Lower leg skin (tissue), 4 donors: ENCODE measurements around the gene VPS35L. TPM values are rescaled to one million over a fixed set of nuclear protein-coding genes. Genes with fewer than 3 reads are reported as not detected.
"Not testable (repeated sequence)": the region's sequence is repeated elsewhere in the genome, so short reads cannot be mapped to it uniquely, and the experiment has no call there.

Experiments used
- DNase-seq, 2 donors: peaks; one replicate each; pipeline ENCODE4 v3.0.0-alpha.2; 2019; ENCODE audit warnings: low spot score in 2 of 2
- H3K4me3 ChIP-seq: fragments of 200-600 bp; sonication (generic); 2 replicates; pipeline ENCODE4 v1.5.1; 2017; ENCODE audit warnings: mild to moderate bottlenecking, low read depth; ENCODE audit not compliant: poor library complexity, severe bottlenecking
- CTCF ChIP-seq, 3 donors: fragments of 450-650 bp; IDR thresholded peaks; one replicate each; pipeline ENCODE4 v1.5.1; 2016; ENCODE audit warnings: antibody characterized with exemption in 3 of 3, mild to moderate bottlenecking in 3 of 3, moderate library complexity in 2 of 3
- POLR2A ChIP-seq, 2 donors: fragments of 450-650 bp; IDR thresholded peaks; one replicate each; pipeline ENCODE4 v1.6.1; 2016 to 2017; ENCODE audit warnings: antibody characterized with exemption in 2 of 2, mild to moderate bottlenecking in 1 of 2, moderate library complexity in 1 of 2
- WGBS, 2 donors: methylation state at CpG; one replicate each; pipeline ENCODE4 v1.1.5; 2018; 5-methylcytosine and 5-hydroxymethylcytosine counted together
- intact Hi-C: fragments of 100-400 bp; cut with DNase I; formaldehyde crosslinking; loops from one replicate; pipeline ENCODE4 v1.15.0; 2023; ENCODE audit warnings: low total_unique reads
- total RNA-seq, 4 donors: library from RNA; depleted of rRNA; stranded (reverse); fragments of >200 nt; gene quantifications; one replicate each; pipeline ENCODE4 v1.1.0, GENCODE V29; 2016

The VPS35L gene
- total RNA-seq, 4 donors from 2014 or later: 14.5 to 24.2 (median 17.0) TPM

GRCh38 chr16:19672378-19672777 lies 116.9 kb downstream of the VPS35L start:
- WGBS, 2 donors: 96 to 98% methylated on average over 4 of the region's 4 CpGs
- no peak for DNase-seq
- intact Hi-C loops: no loop called here
- no peak overlapping the region for H3K4me3 ChIP-seq
- no peak for TF ChIP-seq POLR2A (IDR thresholded peaks at IDR 0.05)
- no peak for TF ChIP-seq CTCF (IDR thresholded peaks at IDR 0.05)

GRCh38 chr16:19674485-19674884 lies 119.0 kb downstream of the VPS35L start:
- no peak for DNase-seq
- intact Hi-C loops: no loop called here
- TF ChIP-seq CTCF (IDR thresholded peaks at IDR 0.05): no peak
- no peak for TF ChIP-seq POLR2A (IDR thresholded peaks at IDR 0.05)
- 98 to 99% methylated on average over 5 of the region's 5 CpGs for WGBS, 2 donors
- H3K4me3 ChIP-seq: no peak overlapping the region

GRCh38 chr16:19677402-19677801 lies 121.9 kb downstream of the VPS35L start:
- no peak for DNase-seq

GRCh38 chr16:19678804-19679203 lies 123.3 kb downstream of the VPS35L start:
- no peak overlapping the region for H3K4me3 ChIP-seq
- 59 to 70% methylated on average over 7 of the region's 7 CpGs for WGBS, 2 donors
- intact Hi-C loops: no loop called here
- no peak for TF ChIP-seq CTCF (IDR thresholded peaks at IDR 0.05)
- TF ChIP-seq POLR2A (IDR thresholded peaks at IDR 0.05): no peak
- no peak for DNase-seq

More at GRCh38 chr16:19677402-19677801, 121.9 kb downstream of the VPS35L start:
- no peak for TF ChIP-seq POLR2A (IDR thresholded peaks at IDR 0.05)
- no peak for TF ChIP-seq CTCF (IDR thresholded peaks at IDR 0.05)
- WGBS, 2 donors: 85 to 91% methylated on average over 7 of the region's 7 CpGs
- intact Hi-C loops: no loop called here
- no peak overlapping the region for H3K4me3 ChIP-seq

GRCh38 chr16:19679281-19679680 lies 123.8 kb downstream of the VPS35L start:
- WGBS, 2 donors: 87 to 94% methylated on average over 6 of the region's 6 CpGs
- DNase-seq, intact Hi-C loops, H3K4me3 ChIP-seq: not testable (repeated sequence)

GRCh38 chr16:19680881-19681340 lies 125.4 kb downstream of the VPS35L start:
- TF ChIP-seq POLR2A (IDR thresholded peaks at IDR 0.05): no peak
- no peak for TF ChIP-seq CTCF (IDR thresholded peaks at IDR 0.05)
- no peak for DNase-seq
- 63 to 78% methylated on average over 4 to 5 of the region's 6 CpGs for WGBS, 2 donors
- intact Hi-C loops: no loop called here
- H3K4me3 ChIP-seq: no peak overlapping the region
